ENCODE results near the gene DDX56.
A peak's percentile ranks its signal among the peaks of the same experiment; 100 is the strongest.
"Not testable (repeated sequence)": the region's sequence is repeated elsewhere in the genome, so short reads cannot be mapped to it uniquely, and the experiment has no call there.

The DDX56 gene, protein sequence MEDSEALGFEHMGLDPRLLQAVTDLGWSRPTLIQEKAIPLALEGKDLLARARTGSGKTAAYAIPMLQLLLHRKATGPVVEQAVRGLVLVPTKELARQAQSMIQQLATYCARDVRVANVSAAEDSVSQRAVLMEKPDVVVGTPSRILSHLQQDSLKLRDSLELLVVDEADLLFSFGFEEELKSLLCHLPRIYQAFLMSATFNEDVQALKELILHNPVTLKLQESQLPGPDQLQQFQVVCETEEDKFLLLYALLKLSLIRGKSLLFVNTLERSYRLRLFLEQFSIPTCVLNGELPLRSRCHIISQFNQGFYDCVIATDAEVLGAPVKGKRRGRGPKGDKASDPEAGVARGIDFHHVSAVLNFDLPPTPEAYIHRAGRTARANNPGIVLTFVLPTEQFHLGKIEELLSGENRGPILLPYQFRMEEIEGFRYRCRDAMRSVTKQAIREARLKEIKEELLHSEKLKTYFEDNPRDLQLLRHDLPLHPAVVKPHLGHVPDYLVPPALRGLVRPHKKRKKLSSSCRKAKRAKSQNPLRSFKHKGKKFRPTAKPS

GRCh38 chr7:44573464-44574286 is at the start of gene DDX56:
DDX56 (minus strand) TSS chr7:44573908; CDS start chr7:44573895, 13 bp downstream.
- DNase-seq, result peak; percentile 95

DNA sequence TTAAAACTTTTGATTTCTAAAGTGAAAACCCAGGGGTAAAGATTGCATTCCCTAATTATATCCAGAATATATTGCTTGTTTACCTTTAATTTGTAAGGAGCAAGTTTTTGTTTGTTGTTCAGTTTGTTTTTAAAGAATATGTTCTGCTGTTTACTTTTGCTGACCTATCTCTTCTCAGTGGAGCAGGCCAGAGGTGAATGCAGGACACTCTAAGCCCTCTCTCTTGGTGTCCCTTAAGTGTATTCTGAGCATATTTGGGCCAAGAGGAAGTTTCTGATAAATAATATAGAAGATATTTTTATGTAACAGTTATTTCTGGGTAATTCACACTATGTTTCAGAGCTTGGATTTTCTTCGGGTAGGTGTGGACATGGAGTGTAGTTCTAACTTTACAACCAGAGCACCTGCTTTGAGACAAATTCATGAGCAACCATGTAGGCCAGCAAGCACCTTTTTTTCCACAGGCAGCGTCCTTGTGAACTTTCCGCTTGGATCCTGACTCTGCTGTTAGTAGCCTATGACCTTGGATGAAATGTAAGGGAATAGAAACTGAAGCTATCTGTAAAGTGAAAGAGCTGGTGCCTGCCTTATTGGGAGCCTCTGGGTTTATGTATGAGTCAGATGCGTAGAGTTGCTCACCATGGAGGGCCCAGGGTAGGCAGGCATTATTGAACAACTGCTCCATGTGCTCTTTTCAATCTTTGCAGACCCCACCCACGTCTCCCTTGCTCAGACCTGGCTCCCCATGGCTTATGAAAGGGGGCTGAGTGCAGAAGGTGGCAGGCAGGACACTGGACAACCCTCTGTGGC is 48.8 kb upstream of the DDX56 start:
- DNase-seq, result peak; percentile 48

- no peak for DNase-seq
Observed at GRCh38 chr7:44621750-44622103, 48.0 kb upstream of the DDX56 start.

- DNase-seq, result no peak
Observed at GRCh38 chr7:44621034-44621749, 47.5 kb upstream of the DDX56 start.

DNA sequence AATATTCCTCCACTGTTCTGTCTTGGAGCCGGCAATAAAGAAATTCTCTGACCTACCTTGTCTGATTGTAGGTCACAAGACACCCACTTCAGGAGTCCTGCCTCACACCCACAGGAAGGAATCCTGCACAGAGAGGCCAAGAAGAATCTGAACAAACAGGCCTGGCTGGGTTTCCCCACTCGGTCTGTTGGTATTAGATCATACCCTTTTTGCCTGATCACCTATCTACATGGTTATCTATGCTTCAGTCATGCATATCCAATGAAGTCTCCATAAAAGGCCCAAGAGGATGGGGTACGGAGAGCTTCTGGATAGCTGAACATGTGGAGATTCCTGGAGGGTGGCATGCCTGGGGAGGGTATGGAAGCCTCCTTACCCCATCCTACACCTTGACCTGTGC is 45.0 kb upstream of the DDX56 start:
- DNase-seq, result peak; percentile 65

- DNase-seq, result no peak
Observed at GRCh38 chr7:44618045-44618444, 44.3 kb upstream of the DDX56 start.

- DNase-seq, result no peak
Observed at GRCh38 chr7:44617225-44617890, 43.6 kb upstream of the DDX56 start.

GRCh38 chr7:44616545-44616944 is 42.8 kb upstream of the DDX56 start:
- no peak for DNase-seq

DNA sequence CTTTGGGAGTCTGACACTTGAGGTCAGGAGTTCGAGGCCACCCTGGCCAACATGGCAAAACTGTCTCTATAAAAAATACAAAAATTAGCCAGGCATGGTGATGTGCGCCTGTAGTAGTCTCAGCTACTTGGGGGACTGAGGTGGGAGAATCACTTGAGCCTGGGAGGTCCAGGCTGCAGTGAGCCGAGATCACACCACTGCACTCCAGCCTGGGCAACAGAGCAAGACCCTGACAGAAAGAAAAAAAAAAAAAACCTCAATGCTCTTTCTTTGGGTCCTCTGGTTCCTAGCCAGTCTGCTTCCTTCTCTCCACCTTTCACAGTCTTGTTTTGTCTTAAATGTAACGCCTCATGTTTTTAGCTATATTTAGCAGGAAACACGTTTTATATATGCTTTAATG is 42.1 kb upstream of the DDX56 start:
- DNase-seq, result no peak

GRCh38 chr7:44615149-44615611 is 41.5 kb upstream of the DDX56 start:
- peak; percentile 59 for DNase-seq

DNA sequence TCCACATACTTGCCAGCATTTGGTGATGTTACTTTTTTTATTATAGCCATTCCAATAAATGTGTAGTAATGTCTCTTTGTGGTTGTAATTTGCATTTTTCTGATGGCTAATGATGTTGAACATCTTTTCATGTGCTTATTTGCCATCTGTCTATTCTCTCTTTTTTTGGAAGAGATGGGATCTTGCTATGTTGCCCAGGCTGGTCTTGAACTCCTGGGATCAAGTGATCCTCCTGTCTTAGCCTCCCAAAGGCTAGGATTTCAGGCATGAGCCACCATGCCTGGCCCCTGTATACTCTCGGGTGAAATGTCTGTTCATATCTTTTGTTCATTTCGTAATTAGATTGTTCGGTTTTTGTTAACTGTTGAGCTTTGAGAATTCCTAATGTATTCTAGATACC is 36.1 kb upstream of the DDX56 start:
- no peak for DNase-seq

GRCh38 chr7:44608916-44609648 is 35.4 kb upstream of the DDX56 start:
- DNase-seq, result peak; percentile 58

GRCh38 chr7:44607141-44608068 is 33.7 kb upstream of the DDX56 start:
- DNase-seq, result no peak

DNA sequence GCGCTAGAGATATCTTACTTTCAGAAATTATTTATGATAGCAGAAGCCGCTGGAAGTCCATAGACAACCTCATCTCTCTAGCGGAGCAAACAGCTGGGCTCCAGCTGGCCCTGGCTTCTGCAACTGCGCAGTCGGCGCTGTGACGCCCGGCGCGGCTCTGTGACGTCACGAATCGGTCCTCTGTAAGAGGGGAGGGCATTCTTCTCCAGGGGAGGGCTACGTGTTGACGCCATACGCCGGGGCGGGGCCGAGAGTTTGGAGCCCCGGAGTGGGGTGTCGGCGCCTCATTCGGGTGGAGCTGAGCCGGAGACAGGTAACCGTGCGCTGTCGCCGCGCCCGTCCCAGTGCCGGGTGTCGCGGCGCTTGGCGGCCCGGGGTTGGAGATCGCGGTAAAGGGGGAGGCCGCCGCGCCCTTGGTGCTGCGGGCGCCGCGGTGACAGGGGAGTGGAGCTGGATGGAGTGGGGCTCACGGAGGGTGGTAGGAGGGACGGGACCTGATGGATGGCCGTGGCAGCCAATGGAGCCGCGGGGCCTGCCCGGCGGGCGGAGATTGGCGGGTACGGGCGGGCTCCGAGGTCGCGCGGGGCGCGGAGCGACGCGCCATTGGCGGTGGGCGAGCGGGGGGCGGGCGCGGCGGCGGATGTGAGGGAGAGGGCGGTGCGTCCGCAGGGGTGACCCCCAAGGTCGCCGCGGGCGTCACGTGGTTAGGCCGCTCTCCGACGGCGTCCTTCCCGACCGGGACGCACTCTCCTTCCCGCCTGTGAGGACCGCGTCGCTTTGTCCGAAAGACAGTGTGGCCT is 32.8 kb upstream of the DDX56 start, which contains the start of gene OGDH:
Gene OGDH, plus strand, starts transcription at position 287 of the 800 bp plus-strand sequence. CDS start 17,717 bp downstream, outside the sequence.
- DNase-seq, result peak; percentile 98

DNA sequence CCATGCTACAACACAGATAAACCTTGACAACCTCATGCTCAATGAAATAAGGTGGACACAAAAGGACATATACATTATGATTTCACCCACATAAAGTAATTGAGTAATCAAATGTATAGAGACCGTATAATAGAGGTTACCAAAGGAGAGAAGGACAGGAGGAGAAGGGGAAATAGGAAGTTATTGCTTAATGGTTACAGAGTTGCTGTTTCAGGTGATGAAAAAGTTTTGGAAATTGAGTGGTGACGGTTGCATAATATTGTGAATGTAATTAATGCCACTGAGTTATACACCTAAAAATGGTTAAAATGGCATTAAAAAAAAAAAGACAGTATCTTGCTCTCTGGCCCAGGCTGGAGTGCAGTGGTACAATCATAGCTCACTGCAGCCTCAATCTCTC is 31.2 kb upstream of the DDX56 start:
- DNase-seq, result no peak

- DNase-seq, result no peak
Observed at GRCh38 chr7:44603193-44603592, 29.5 kb upstream of the DDX56 start.

GRCh38 chr7:44602576-44602910 is 28.8 kb upstream of the DDX56 start:
- no peak for DNase-seq

DNA sequence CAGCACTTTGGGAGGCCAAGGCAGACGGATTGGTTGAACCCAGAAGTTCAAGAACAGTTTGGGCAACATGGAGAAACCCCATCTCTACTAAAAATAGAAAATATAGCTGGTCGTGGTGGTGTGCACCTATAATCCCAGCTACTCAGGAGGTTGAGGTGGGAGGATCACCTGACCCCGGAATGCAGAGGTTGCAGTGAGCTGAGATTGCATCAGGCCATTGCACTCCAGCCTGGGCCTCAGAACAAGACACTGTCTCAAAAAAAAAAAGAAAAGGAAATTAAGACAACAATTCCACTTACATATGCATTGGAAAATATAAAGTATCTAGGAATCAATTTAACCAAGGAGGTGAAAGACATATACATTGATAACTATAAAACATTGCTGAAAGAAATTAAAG is 25.5 kb upstream of the DDX56 start:
- DNase-seq, result no peak

DNA sequence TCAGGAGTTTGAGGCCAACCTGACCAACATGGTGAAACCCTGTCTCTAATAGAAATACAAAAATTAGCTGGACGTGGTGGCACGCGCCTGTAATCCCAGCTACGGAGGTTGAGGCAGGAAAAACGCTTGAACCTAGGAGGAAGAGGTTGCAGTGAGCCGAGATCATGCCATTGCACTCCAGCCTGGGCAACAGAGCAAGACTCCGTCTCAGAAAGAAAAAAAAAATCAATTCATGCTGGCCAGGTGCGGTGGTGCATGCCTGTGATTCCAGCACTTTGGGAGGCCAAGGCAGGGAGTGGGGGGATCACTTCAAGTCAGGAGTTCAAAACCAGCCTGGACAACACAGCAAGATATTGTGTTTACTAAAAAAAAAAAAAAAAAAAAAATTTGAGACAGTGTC is 23.5 kb upstream of the DDX56 start:
- not testable (repeated sequence) for DNase-seq
